ENCODE measurements around the gene HPD.

HPD gene

GRCh38 chr12:121830588-121831265 lies 27.9 kb downstream of the HPD start:
- no peaks in the 10 kb centered on the region for H3K27me3 ChIP-seq (ENCODE audit: insufficient read depth, low read depth)
- no peaks in the 10 kb centered on the region for H4K20me1 ChIP-seq (ENCODE audit: insufficient read depth)
- no peaks in the 10 kb centered on the region for H3K36me3 ChIP-seq (ENCODE audit: insufficient read depth)
- no peak overlapping the region for H3K4me3 ChIP-seq (IDR thresholded peaks at IDR 0.05; ENCODE audit: insufficient read depth, low read depth, low read length)
- H3K79me2 ChIP-seq (ENCODE audit: insufficient read depth, low read depth): no peaks in the 10 kb centered on the region
- H3K9ac ChIP-seq: no peak overlapping the region
- no peak overlapping the region for H3K27ac ChIP-seq
- no peak overlapping the region for H3K4me2 ChIP-seq
- H2AFZ ChIP-seq (ENCODE audit: low read depth): no peak overlapping the region
- H3K4me1 ChIP-seq (ENCODE audit: low read depth, poor library complexity, severe bottlenecking): no peaks in the 10 kb centered on the region
- TF ChIP-seq CTCF (conservative IDR thresholded peaks at IDR 0.05; ENCODE audit: low read depth, low read length): no peak

- TF ChIP-seq CTCF (conservative IDR thresholded peaks at IDR 0.05; ENCODE audit: low read depth, low read length): no peak
- H2AFZ ChIP-seq (ENCODE audit: low read depth): no peak overlapping the region
- no peaks in the 10 kb centered on the region for H3K4me1 ChIP-seq (ENCODE audit: low read depth, poor library complexity, severe bottlenecking)
- no peak overlapping the region for H3K27ac ChIP-seq
- H4K20me1 ChIP-seq (ENCODE audit: insufficient read depth): no peaks in the 10 kb centered on the region
- H3K36me3 ChIP-seq (ENCODE audit: insufficient read depth): no peaks in the 10 kb centered on the region
- H3K9ac ChIP-seq: no peak overlapping the region
- H3K79me2 ChIP-seq (ENCODE audit: insufficient read depth, low read depth): no peaks in the 10 kb centered on the region
- no peak overlapping the region for H3K4me3 ChIP-seq (IDR thresholded peaks at IDR 0.05; ENCODE audit: insufficient read depth, low read depth, low read length)
- H3K27me3 ChIP-seq (ENCODE audit: insufficient read depth, low read depth): no peaks in the 10 kb centered on the region
- H3K4me2 ChIP-seq: no peak overlapping the region
These were observed 28.5 kb downstream of the HPD start for GRCh38 chr12:121830134-121830533.

GRCh38 chr12:121829250-121829918 lies 29.3 kb downstream of the HPD start:
- TF ChIP-seq CTCF (conservative IDR thresholded peaks at IDR 0.05; ENCODE audit: low read depth, low read length): no peak
- Histone ChIP-seq H3K9ac (no peak overlapping the region), H3K4me2 (no peak overlapping the region), H3K27me3 (ENCODE audit: insufficient read depth, low read depth) (no peaks in the 10 kb centered on the region), H3K79me2 (ENCODE audit: insufficient read depth, low read depth) (no peaks in the 10 kb centered on the region), H3K36me3 (ENCODE audit: insufficient read depth) (no peaks in the 10 kb centered on the region), H4K20me1 (ENCODE audit: insufficient read depth) (no peaks in the 10 kb centered on the region), H3K4me1 (ENCODE audit: low read depth, poor library complexity, severe bottlenecking) (no peaks in the 10 kb centered on the region), H3K27ac (no peak overlapping the region), H2AFZ (ENCODE audit: low read depth) (no peak overlapping the region), H3K4me3 (IDR thresholded peaks at IDR 0.05; ENCODE audit: insufficient read depth, low read depth, low read length) (no peak overlapping the region)

- H3K79me2 ChIP-seq (ENCODE audit: insufficient read depth, low read depth): no peaks in the 10 kb centered on the region
- no peaks in the 10 kb centered on the region for H3K4me1 ChIP-seq (ENCODE audit: low read depth, poor library complexity, severe bottlenecking)
- H3K4me2 ChIP-seq: no peak overlapping the region
- no peak overlapping the region for H3K27ac ChIP-seq
- H3K27me3 ChIP-seq (ENCODE audit: insufficient read depth, low read depth): no peaks in the 10 kb centered on the region
- no peak overlapping the region for H3K9ac ChIP-seq
- no peak overlapping the region for H3K4me3 ChIP-seq (IDR thresholded peaks at IDR 0.05; ENCODE audit: insufficient read depth, low read depth, low read length)
- H2AFZ ChIP-seq (ENCODE audit: low read depth): no peak overlapping the region
- TF ChIP-seq CTCF (conservative IDR thresholded peaks at IDR 0.05; ENCODE audit: low read depth, low read length): no peak
- no peaks in the 10 kb centered on the region for H4K20me1 ChIP-seq (ENCODE audit: insufficient read depth)
- H3K36me3 ChIP-seq (ENCODE audit: insufficient read depth): no peaks in the 10 kb centered on the region
These were observed 29.8 kb downstream of the HPD start for GRCh38 chr12:121828826-121829225.
